Neural crest cell (in vitro differentiated cells): ENCODE results near the gene EEPD1. TPM values are rescaled to one million over a fixed set of nuclear protein-coding genes. Genes with fewer than 3 reads are reported as not detected.

ENCODE experiments used
- DNase-seq: peaks from one replicate; pipeline ENCODE4 v3.0.0; 2021; ENCODE audit warnings: low read depth, mixed read lengths, low spot score
- H3K27ac Mint-ChIP-seq: one replicate; pipeline ENCODE4 v1.8.0; 2021; ENCODE audit warnings: mild to moderate bottlenecking, mixed read lengths; ENCODE audit not compliant: unreplicated experiment
- H3K27me3 Mint-ChIP-seq: 2 replicates; pipeline ENCODE4 v1.8.0; 2021; ENCODE audit warnings: low read depth, mild to moderate bottlenecking, mixed read lengths
- H3K36me3 Mint-ChIP-seq: 2 replicates; pipeline ENCODE4 v1.8.0; 2021; ENCODE audit warnings: low read depth, mild to moderate bottlenecking, mixed read lengths
- H3K4me1 Mint-ChIP-seq: 2 replicates; pipeline ENCODE4 v1.8.0; 2021; ENCODE audit warnings: mixed read lengths
- H3K4me3 Mint-ChIP-seq: one replicate; pipeline ENCODE4 v1.8.0; 2021; ENCODE audit warnings: mild to moderate bottlenecking, mixed read lengths
- H3K9me3 Mint-ChIP-seq: 2 replicates; pipeline ENCODE4 v1.8.0; 2021; ENCODE audit warnings: mixed read lengths
- total RNA-seq: library from RNA; stranded (reverse); gene quantifications from 2 replicates; pipeline ENCODE4 v1.2.1, GENCODE V29; 2021
- TF ChIP-seq, protein P1 (sequence below): fragments of 200-600 bp; sonication (generic); conservative IDR thresholded peaks from 2 replicates; pipeline ENCODE4 v1.5.0; 2021; ENCODE audit warnings: antibody characterized with exemption, mild to moderate bottlenecking

EEPD1 gene
- total RNA-seq, 1 donor from 2014 or later, result 5.5 TPM

DNA sequence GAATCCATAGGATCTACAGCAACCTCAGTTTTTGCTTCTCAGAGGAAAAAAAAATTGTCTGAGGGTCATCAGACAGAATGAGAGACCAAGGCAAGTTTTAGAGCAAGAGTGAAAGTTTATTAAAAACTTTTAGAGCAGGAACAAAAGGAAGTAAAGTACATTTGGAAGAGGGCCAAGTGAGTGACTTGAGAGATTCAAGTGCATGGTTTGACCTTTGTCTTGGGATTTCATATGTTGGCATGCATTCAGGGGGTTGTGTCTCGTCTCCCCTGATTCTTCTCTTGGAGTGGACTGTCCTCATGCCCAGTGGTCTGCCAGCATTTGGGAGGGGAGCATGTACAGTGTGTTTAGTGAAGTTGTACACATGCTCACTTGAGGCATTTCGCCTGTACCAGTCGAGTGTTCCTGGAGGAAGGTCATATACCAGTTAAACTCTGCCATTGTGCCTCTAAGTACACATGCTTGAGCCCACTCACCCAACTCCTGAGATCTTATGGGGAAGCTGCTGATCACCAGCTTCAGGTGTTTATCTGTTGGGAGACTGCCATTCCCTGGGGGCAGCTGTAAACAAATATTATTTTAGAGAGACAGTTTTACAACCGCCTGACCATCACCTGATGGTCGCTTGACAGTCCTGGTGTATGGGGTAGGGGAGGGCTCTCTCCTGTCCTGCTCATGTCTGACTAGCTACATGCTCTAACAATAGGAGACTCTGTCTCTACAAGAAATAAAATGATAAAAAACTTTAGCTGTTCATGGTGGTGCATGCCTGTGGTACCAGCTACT lies 109.4 kb downstream of the EEPD1 start:
- H3K4me1 Mint-ChIP-seq, result peaks cover 25% of the 10 kb centered on the region
- H3K27me3 Mint-ChIP-seq, result no peaks in the 10 kb centered on the region
- TF ChIP-seq, protein P1, sequence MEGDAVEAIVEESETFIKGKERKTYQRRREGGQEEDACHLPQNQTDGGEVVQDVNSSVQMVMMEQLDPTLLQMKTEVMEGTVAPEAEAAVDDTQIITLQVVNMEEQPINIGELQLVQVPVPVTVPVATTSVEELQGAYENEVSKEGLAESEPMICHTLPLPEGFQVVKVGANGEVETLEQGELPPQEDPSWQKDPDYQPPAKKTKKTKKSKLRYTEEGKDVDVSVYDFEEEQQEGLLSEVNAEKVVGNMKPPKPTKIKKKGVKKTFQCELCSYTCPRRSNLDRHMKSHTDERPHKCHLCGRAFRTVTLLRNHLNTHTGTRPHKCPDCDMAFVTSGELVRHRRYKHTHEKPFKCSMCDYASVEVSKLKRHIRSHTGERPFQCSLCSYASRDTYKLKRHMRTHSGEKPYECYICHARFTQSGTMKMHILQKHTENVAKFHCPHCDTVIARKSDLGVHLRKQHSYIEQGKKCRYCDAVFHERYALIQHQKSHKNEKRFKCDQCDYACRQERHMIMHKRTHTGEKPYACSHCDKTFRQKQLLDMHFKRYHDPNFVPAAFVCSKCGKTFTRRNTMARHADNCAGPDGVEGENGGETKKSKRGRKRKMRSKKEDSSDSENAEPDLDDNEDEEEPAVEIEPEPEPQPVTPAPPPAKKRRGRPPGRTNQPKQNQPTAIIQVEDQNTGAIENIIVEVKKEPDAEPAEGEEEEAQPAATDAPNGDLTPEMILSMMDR, result no peak
- H3K36me3 Mint-ChIP-seq, result no peaks in the 10 kb centered on the region
- H3K4me3 Mint-ChIP-seq, result no peak overlapping the region
- H3K9me3 Mint-ChIP-seq, result no peaks in the 10 kb centered on the region
- no peak overlapping the region for H3K27ac Mint-ChIP-seq
- no peak for DNase-seq

DNA sequence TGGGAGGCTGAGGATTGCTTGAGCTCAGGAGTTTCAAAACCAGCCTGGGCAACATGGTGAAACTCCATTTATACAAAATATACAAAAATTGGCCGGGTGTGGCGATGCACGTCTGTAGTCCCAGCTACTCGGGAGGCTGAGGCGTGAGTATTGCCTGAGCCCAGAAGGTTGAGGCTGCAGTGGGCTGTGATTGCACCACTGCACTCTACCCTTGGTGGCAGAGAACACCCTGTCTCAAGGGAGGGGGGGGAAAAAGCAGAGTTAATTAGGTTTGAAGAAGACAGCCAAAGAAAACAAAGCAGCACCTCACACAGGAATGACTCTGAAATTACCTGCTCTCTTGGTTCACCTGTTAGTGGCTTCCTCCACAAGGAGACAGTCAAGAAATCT lies 110.0 kb downstream of the EEPD1 start:
- Mint-ChIP-seq H3K27me3 (no peaks in the 10 kb centered on the region), H3K4me3 (no peak overlapping the region), H3K4me1 (peaks cover 21% of the 10 kb centered on the region), H3K36me3 (no peaks in the 10 kb centered on the region), H3K27ac (no peak overlapping the region), H3K9me3 (no peaks in the 10 kb centered on the region)
- TF ChIP-seq, protein P1, result no peak
- no peak for DNase-seq

DNA sequence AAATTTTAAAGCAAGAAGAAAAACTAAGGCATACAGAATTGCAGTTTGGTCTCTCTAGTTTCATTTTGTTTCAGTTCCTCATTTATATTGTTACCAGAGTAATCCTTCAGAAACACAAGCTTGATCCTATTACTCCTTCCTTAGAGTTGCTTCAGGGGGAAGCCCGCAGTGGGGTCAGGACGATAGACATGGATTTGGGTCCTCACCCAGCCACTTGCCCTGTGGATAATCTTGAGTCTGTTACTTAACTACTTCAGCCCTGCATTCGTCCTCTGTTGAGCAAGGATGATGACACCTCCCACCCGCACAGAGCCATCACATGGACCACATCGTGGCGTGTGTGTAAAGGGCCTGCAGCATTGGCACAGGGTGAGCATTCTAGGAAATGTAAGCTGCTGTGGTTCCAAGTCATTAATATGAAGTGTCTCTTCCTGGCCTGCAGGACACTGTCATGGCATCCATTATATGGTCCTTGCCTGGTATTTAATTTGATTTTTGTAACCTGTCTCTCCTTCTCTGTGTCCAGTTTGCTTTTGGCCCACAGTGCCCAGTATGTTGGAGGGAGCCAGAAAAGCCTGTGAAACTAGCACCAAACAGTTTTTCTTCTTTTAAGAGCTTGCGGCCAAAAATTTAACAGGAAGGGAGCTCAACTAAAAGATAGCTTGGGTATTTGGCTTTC lies 111.2 kb downstream of the EEPD1 start:
- Mint-ChIP-seq H3K27me3 (no peaks in the 10 kb centered on the region), H3K9me3 (no peaks in the 10 kb centered on the region), H3K27ac (no peak overlapping the region), H3K4me1 (peaks cover 10% of the 10 kb centered on the region), H3K4me3 (no peak overlapping the region), H3K36me3 (peaks cover 2% of the 10 kb centered on the region)
- TF ChIP-seq, protein P1, result no peak
- no peak for DNase-seq

DNA sequence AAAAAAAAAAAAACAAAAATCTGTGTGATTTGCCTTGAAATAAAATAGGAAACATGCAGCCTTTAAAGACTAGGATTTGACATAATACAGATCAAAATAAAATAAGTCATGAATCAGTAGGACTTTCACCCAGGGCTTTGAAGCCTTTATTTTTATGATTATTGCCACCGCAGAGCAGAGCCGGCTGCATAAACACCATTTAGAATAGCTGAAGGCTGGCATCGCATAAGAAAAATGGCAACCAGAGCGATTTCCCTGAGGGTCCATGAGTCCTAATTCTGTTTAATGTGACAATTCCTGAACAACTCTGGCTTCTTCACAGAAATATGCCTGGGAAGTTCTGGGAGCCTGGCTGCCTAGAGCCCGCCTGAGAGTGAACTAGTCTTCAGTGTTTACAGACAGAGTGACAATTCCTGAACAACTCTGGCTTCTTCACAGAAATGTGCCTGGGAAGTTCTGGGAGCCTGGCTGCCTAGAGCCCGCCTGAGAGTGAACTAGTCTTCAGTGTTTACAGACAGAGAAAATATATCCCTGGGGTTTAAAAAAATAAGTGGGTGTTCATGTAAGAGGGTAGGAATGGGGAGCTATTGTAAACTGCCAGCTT lies 112.0 kb downstream of the EEPD1 start:
- H3K9me3 Mint-ChIP-seq, result no peaks in the 10 kb centered on the region
- no peaks in the 10 kb centered on the region for H3K27me3 Mint-ChIP-seq
- H3K4me3 Mint-ChIP-seq, result no peak overlapping the region
- H3K36me3 Mint-ChIP-seq, result peaks cover 2% of the 10 kb centered on the region
- no peak for DNase-seq
- peaks cover 8% of the 10 kb centered on the region for H3K4me1 Mint-ChIP-seq
- H3K27ac Mint-ChIP-seq, result no peak overlapping the region
- TF ChIP-seq, protein P1, result no peak

DNA sequence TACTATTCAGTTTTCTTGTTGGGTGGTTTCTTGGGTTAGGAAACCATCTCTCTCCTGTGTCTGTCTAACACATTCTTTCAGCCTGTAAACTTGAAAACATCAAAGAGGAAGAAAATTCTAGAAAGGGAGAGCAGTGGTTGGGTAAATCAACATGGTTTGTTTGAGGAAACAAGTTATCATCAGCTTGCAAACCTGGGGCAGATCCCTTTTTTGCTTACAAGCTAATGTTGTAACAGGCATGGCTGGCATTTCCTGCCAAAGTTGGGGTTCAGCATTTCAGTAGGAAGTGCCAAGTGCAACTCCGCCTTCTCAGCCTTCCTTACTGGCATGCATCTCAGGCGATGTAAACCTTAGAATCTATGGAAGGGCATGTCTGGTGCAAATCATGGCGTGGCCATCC lies 112.6 kb downstream of the EEPD1 start:
- H3K4me1 Mint-ChIP-seq, result peaks cover 1% of the 10 kb centered on the region
- no peak overlapping the region for H3K27ac Mint-ChIP-seq
- no peaks in the 10 kb centered on the region for H3K9me3 Mint-ChIP-seq
- H3K4me3 Mint-ChIP-seq, result no peak overlapping the region
- no peak for DNase-seq
- H3K27me3 Mint-ChIP-seq, result no peaks in the 10 kb centered on the region
- peaks cover 2% of the 10 kb centered on the region for H3K36me3 Mint-ChIP-seq
- TF ChIP-seq, protein P1, result no peak
